Gastroesophageal sphincter (tissue), 4 donors: Measurements from ENCODE around the gene OPTC. TPM values are rescaled to one million over a fixed set of nuclear protein-coding genes. Genes with fewer than 3 reads are reported as not detected.
A peak's percentile ranks its signal among the peaks of the same experiment; 100 is the strongest.

ENCODE experiments used
- ATAC-seq: fragments of 150-250 bp; one replicate; pipeline ENCODE4 v1.9.1; 2016; ENCODE audit warnings: mild to moderate bottlenecking, moderate library complexity
- H3K27ac ChIP-seq, 4 donors: fragments of 200-600 bp; sonication (generic) in 3 of 4; 1 replicate in 3 of 4; 2 replicates in 1 of 4; pipeline ENCODE4 v1.5.1; 2016 to 2019
- H3K27me3 ChIP-seq: fragments of 200-600 bp; sonication (generic); one replicate; pipeline ENCODE4 v1.5.1; 2019
- H3K36me3 ChIP-seq, 2 donors: fragments of 200-600 bp; sonication (generic); one replicate each; pipeline ENCODE4 v1.5.1; 2019; ENCODE audit warnings: control low read depth in 1 of 2
- H3K4me1 ChIP-seq, 3 donors: fragments of 200-600 bp; sonication (generic); 1 replicate in 2 of 3; 2 replicates in 1 of 3; pipeline ENCODE4 v1.5.1; 2016 to 2019; ENCODE audit warnings: control low read depth in 2 of 3
- H3K4me3 ChIP-seq, 2 donors: fragments of 200-600 bp; sonication (generic); one replicate each; pipeline ENCODE4 v1.5.1; 2019; ENCODE audit warnings: mild to moderate bottlenecking in 1 of 2, moderate library complexity in 1 of 2
- H3K9me3 ChIP-seq, 3 donors: fragments of 200-600 bp; sonication (generic); one replicate each; pipeline ENCODE4 v1.5.1; 2017 to 2019; ENCODE audit warnings: control low read depth in 2 of 3
- CTCF ChIP-seq, 4 experiments: fragments of 200-600 bp in 2 of 4; fragments of 450-650 bp in 2 of 4; sonication (generic) in 1 of 4; IDR thresholded peaks; one replicate each; pipeline ENCODE4 v1.5.1; 2017 to 2019; ENCODE audit warnings: antibody characterized with exemption in 4 of 4, mild to moderate bottlenecking in 2 of 4, moderate library complexity in 2 of 4
- EP300 ChIP-seq: sonication (generic); formaldehyde crosslinking; IDR thresholded peaks from one replicate; pipeline ENCODE4 v1.6.1; 2017; ENCODE audit warnings: antibody characterized with exemption, mild to moderate bottlenecking
- POLR2A ChIP-seq, 2 donors: fragments of 450-650 bp; IDR thresholded peaks; one replicate each; pipeline ENCODE4 v1.6.1; 2017; ENCODE audit warnings: antibody characterized with exemption in 2 of 2, mild to moderate bottlenecking in 2 of 2, moderate library complexity in 1 of 2
- POLR2AphosphoS5 ChIP-seq: sonication (generic); formaldehyde crosslinking; IDR thresholded peaks from one replicate; pipeline ENCODE4 v1.6.1; 2017; ENCODE audit warnings: antibody characterized with exemption
- WGBS, 2 donors: methylation state at CpG; one replicate each; pipeline ENCODE4 v1.1.5; 2018; ENCODE audit warnings: low coverage in 1 of 2; 5-methylcytosine and 5-hydroxymethylcytosine counted together
- total RNA-seq, 4 donors: library from RNA; depleted of rRNA; stranded (reverse); fragments of >200 nt; gene quantifications; one replicate each; pipeline ENCODE4 v1.1.0, GENCODE V29; 2016

Gene OPTC
- total RNA-seq, 4 donors from 2014 or later, result not detected

- ATAC-seq, result no peak
- H3K4me1 ChIP-seq, result peaks cover 12 to 73% (median 30%) of the 10 kb centered on the region in 3 donors
Measured at GRCh38 chr1:203511513-203511912, 17.6 kb downstream of the OPTC start.

GRCh38 chr1:203511930-203512329, 18.0 kb downstream of the OPTC start:
- Histone ChIP-seq H3K4me3 (no peak overlapping the region), H3K27me3 (no peaks in the 10 kb centered on the region), H3K36me3 (no peaks in the 10 kb centered on the region), H3K9me3 (no peaks in the 10 kb centered on the region), H3K27ac (peak overlapping the region; percentile 75 to 88 (median 84)), H3K4me1 (peaks cover 12 to 69% (median 26%) of the 10 kb centered on the region in 3 donors)
- 67 to 83% methylated on average over 2 to 3 of the region's 4 CpGs for WGBS, 2 donors
- TF ChIP-seq POLR2A (IDR thresholded peaks at IDR 0.05), result no peak
- TF ChIP-seq POLR2AphosphoS5, result no peak
- TF ChIP-seq CTCF (IDR thresholded peaks at IDR 0.05), result no peak
- no peak for TF ChIP-seq EP300
- ATAC-seq, result no peak

More at GRCh38 chr1:203511513-203511912, 17.6 kb downstream of the OPTC start:
- no peak for TF ChIP-seq POLR2A (IDR thresholded peaks at IDR 0.05)
- no peak for TF ChIP-seq CTCF (IDR thresholded peaks at IDR 0.05)
- TF ChIP-seq POLR2AphosphoS5, result no peak
- no peak for TF ChIP-seq EP300
- H3K4me3 ChIP-seq, result no peak overlapping the region
- no peaks in the 10 kb centered on the region for H3K9me3 ChIP-seq
- WGBS, 2 donors, result 63 to 78% methylated on average over 5 to 6 of the region's 6 CpGs
- no peaks in the 10 kb centered on the region for H3K36me3 ChIP-seq
- H3K27ac ChIP-seq, result peak overlapping the region in 2 of 4 donors; percentile 82 to 85
- no peaks in the 10 kb centered on the region for H3K27me3 ChIP-seq

GRCh38 chr1:203512517-203512847, 18.5 kb downstream of the OPTC start:
- Histone ChIP-seq H3K4me3 (no peak overlapping the region), H3K9me3 (no peaks in the 10 kb centered on the region), H3K27ac (peak overlapping the region; percentile 75 to 88 (median 84)), H3K36me3 (no peaks in the 10 kb centered on the region), H3K4me1 (peaks cover 12 to 63% (median 20%) of the 10 kb centered on the region in 3 donors), H3K27me3 (no peaks in the 10 kb centered on the region)
- ATAC-seq, result no peak
- 14 to 35% methylated on average over 1 of the region's 1 CpG for WGBS, 2 donors
- TF ChIP-seq CTCF (IDR thresholded peaks at IDR 0.05) (no peak), POLR2A (IDR thresholded peaks at IDR 0.05) (no peak), POLR2AphosphoS5 (no peak), EP300 (no peak)

- Histone ChIP-seq H3K27ac (peak overlapping the region; percentile 75 to 88 (median 84)), H3K27me3 (no peaks in the 10 kb centered on the region), H3K36me3 (no peaks in the 10 kb centered on the region), H3K4me1 (peaks cover 12 to 58% (median 17%) of the 10 kb centered on the region in 3 donors), H3K4me3 (no peak overlapping the region), H3K9me3 (no peaks in the 10 kb centered on the region)
- TF ChIP-seq POLR2AphosphoS5 (peak; percentile 91), EP300 (no peak)
- peak; percentile 83 for ATAC-seq
- WGBS, 2 donors, result 5 to 13% methylated on average over 7 to 10 of the region's 10 CpGs
Measured at GRCh38 chr1:203512848-203513584, 19.1 kb downstream of the OPTC start.

GRCh38 chr1:203513585-203514031, 19.7 kb downstream of the OPTC start:
- H3K4me1 ChIP-seq, result peaks cover 12 to 52% (median 17%) of the 10 kb centered on the region in 3 donors
- H3K9me3 ChIP-seq, result no peaks in the 10 kb centered on the region
- WGBS, 2 donors, result no CpG with 5 or more reads among the region's 9 CpGs
- H3K36me3 ChIP-seq, result no peaks in the 10 kb centered on the region
- H3K4me3 ChIP-seq, result no peak overlapping the region
- TF ChIP-seq POLR2A (IDR thresholded peaks at IDR 0.05) (no peak), POLR2AphosphoS5 (no peak)
- no peak for ATAC-seq
- no peaks in the 10 kb centered on the region for H3K27me3 ChIP-seq
- peak overlapping the region; percentile 75 to 88 (median 84) for H3K27ac ChIP-seq

- Histone ChIP-seq H3K4me1 (peaks cover 12 to 55% (median 25%) of the 10 kb centered on the region in 3 donors), H3K4me3 (no peak overlapping the region)
Measured at GRCh38 chr1:203516184-203516583, 22.2 kb downstream of the OPTC start.

More at GRCh38 chr1:203516184-203516583, 22.2 kb downstream of the OPTC start:
- TF ChIP-seq POLR2AphosphoS5, result no peak
- TF ChIP-seq CTCF (IDR thresholded peaks at IDR 0.05), result no peak
- no peak for TF ChIP-seq POLR2A (IDR thresholded peaks at IDR 0.05)
- no peak for TF ChIP-seq EP300
- no peak for ATAC-seq
- no peaks in the 10 kb centered on the region for H3K36me3 ChIP-seq
- H3K9me3 ChIP-seq, result no peaks in the 10 kb centered on the region
- 81 to 86% methylated on average over 7 to 9 of the region's 9 CpGs for WGBS, 2 donors
- no peak overlapping the region for H3K27ac ChIP-seq
- no peaks in the 10 kb centered on the region for H3K27me3 ChIP-seq
